GM23248 (cell line): ENCODE data around the gene NCMAP.

Source experiments
- EZH2 ChIP-seq: fragments of 200-600 bp; sonication (generic); IDR thresholded peaks from 2 replicates; pipeline ENCODE4 v1.6.1; 2018; ENCODE audit warnings: antibody characterized with exemption, mild to moderate bottlenecking; ENCODE audit not compliant: insufficient read depth, poor library complexity, severe bottlenecking
- EZH2phosphoT487 ChIP-seq: fragments of 200-600 bp; sonication (generic); IDR thresholded peaks from 2 replicates; pipeline ENCODE4 v1.6.1; 2018; ENCODE audit warnings: antibody characterized with exemption, moderate library complexity, mild to moderate bottlenecking, low read depth; ENCODE audit not compliant: insufficient read depth

DNA sequence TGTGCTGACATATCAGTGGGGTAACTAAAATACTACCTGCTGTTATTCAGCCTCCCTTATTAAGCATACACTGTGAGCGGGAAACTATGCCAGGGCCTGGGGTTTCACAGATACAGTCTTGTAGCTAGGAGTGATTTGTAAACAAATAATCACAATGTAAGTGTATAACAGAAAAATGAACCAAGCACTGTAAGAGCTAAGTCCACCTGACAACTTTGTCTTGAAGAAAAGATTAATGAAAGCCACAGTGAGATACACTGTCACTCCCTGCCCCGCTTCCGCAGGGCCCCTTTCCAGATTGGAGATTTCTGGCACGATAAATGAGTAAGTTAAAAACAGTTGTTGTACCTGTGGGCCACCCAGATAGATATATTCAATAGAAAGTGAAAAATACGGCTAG lies 48.5 kb upstream of the NCMAP start:
- TF ChIP-seq EZH2 (no peak), EZH2phosphoT487 (no peak)
